Measurements from ENCODE around the gene TRAK2. TPM values are rescaled to one million over a fixed set of nuclear protein-coding genes. Genes with fewer than 3 reads are reported as not detected.

The TRAK2 gene
- total and polyA plus RNA-seq, 2 donors from 2014 or later: 16.6 to 65.8 TPM

DNA sequence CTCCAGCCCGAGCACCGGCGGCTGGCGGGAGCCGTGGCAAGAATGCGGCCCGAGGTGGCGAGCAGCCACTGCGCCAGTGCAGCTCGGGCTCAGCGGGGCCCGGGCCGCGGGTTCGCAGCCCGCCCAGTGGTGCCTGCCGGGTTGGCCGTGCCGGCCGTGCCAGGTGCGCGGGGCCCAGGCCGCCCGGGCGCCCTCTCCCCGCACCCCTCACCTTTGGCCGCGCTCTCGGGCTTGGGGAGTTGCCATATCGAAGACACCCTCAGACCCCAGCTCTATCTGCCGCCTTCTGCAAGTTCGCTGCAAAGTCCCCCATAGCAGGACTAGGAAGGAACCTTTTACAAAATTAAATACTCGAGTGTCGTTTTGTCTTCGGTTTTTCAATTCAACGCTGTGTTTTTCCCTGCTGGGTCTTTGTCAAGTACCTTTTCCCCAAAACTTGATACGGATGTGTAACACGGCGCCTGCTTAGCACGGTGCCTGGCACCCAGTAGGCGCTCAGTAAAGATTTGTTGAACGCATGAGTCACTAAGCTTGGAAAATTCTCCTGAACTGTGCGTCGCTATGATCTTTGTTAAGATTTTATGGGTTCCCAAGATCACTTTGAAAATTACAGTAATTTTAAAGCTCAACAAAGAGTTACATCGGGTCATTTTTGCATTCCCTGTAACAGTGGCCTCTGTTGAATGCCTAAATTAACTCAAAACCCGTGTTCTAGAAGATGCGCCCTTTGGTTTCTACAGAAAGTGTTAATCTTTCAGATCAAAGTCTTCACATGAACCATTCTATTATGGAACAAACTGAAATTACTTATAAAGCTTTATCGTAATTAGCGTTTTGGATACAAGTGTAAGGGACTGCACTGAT is 1.0 kb upstream of the TRAK2 start:
- H3K27me3 ChIP-seq (ENCODE audit: control insufficient read depth, insufficient read depth, low read length): no peaks in the 10 kb centered on the region
- peaks cover 0 to 19% (median 3%) of the 10 kb centered on the region in 3 donors for H3K4me1 ChIP-seq (ENCODE audit: control insufficient read depth in 2 of 3, insufficient read depth in 2 of 3, low read depth in 1 of 3, low read length in 3 of 3)
- DNase-seq: peak in 3 of 5 donors; percentile 26 to 50 (median 42)
- H3K27ac ChIP-seq (ENCODE audit: low read depth in 2 of 2, low read length in 2 of 2): peak overlapping the region; percentile 52 to 80
- H3K36me3 ChIP-seq (ENCODE audit: control insufficient read depth in 2 of 3, insufficient read depth in 3 of 3, low read length in 3 of 3): no peaks in the 10 kb centered on the region
- FAIRE-seq: no peak
- H3K9ac ChIP-seq (ENCODE audit: low read length in 3 of 3): peak overlapping the region; percentile 20 to 62 (median 41)
- H3K9me3 ChIP-seq (ENCODE audit: control insufficient read depth in 2 of 3, insufficient read depth in 1 of 3, low read length in 3 of 3): no peaks in the 10 kb centered on the region
- H3K4me3 ChIP-seq (ENCODE audit: low read length in 3 of 3): peak overlapping the region; percentile 44 to 93 (median 81)
- intact Hi-C loops (cut with DNase I): no loop called here
- TF ChIP-seq, protein P1, sequence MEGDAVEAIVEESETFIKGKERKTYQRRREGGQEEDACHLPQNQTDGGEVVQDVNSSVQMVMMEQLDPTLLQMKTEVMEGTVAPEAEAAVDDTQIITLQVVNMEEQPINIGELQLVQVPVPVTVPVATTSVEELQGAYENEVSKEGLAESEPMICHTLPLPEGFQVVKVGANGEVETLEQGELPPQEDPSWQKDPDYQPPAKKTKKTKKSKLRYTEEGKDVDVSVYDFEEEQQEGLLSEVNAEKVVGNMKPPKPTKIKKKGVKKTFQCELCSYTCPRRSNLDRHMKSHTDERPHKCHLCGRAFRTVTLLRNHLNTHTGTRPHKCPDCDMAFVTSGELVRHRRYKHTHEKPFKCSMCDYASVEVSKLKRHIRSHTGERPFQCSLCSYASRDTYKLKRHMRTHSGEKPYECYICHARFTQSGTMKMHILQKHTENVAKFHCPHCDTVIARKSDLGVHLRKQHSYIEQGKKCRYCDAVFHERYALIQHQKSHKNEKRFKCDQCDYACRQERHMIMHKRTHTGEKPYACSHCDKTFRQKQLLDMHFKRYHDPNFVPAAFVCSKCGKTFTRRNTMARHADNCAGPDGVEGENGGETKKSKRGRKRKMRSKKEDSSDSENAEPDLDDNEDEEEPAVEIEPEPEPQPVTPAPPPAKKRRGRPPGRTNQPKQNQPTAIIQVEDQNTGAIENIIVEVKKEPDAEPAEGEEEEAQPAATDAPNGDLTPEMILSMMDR (IDR thresholded peaks at IDR 0.05; ENCODE audit: borderline replicate concordance, extremely low read depth, insufficient read depth): no peak

DNA sequence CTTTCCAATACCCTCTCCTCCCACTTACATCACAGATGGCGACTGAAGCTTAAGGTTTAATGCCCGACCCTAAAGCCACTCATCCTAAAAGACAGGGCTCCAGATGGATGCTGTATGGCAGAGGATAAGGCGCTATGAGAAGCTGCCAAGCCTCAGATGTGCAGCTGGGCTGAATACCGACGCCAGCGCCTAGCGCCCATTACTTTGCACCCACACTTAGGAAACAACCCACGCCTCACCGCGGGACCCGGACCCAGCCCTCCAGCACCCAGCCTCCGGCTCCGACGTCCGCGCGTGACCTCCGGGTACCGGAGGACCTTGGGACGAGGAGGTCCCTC is 335 bp downstream of the TRAK2 start:
- intact Hi-C loops (cut with DNase I): no loop called here
- H3K27me3 ChIP-seq (ENCODE audit: control insufficient read depth, insufficient read depth, low read length): no peaks in the 10 kb centered on the region
- peak overlapping the region; percentile 72 to 81 for H3K27ac ChIP-seq (ENCODE audit: low read depth in 2 of 2, low read length in 2 of 2)
- H3K36me3 ChIP-seq (ENCODE audit: control insufficient read depth in 2 of 3, insufficient read depth in 3 of 3, low read length in 3 of 3): no peaks in the 10 kb centered on the region
- TF ChIP-seq, protein P1 (IDR thresholded peaks at IDR 0.05; ENCODE audit: borderline replicate concordance, extremely low read depth, insufficient read depth): no peak
- DNase-seq (no peak), FAIRE-seq (no peak)
- peak overlapping the region; percentile 91 to 95 (median 93) for H3K4me3 ChIP-seq (ENCODE audit: low read length in 3 of 3)
- peak overlapping the region; percentile 81 to 86 (median 83) for H3K9ac ChIP-seq (ENCODE audit: low read length in 3 of 3)
- no peaks in the 10 kb centered on the region for H3K9me3 ChIP-seq (ENCODE audit: control insufficient read depth in 2 of 3, insufficient read depth in 1 of 3, low read length in 3 of 3)
- H3K4me1 ChIP-seq (ENCODE audit: control insufficient read depth in 2 of 3, insufficient read depth in 2 of 3, low read depth in 1 of 3, low read length in 3 of 3): peaks cover 0 to 13% (median 3%) of the 10 kb centered on the region in 3 donors

DNA sequence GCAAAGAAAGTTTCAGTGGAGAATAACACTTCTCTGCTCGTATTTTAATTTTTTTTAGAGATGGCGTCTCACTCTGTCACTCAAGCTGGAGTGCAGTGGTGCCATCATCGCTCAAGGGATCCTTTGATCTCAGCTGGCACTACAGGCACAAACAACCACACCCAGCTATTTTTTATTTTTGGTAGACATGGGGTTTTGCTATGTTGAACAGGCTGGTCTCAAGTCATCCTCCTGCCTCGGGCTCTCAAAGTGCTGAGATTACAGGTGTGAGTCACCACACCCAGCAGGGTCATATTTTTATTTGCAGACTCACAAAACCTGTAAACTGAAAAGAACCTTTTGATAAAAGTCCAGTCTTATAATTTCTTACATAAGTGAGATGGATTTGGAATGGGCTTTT is 2.6 kb downstream of the TRAK2 start:
- Histone ChIP-seq H3K27ac (ENCODE audit: low read depth in 2 of 2, low read length in 2 of 2) (no peak overlapping the region), H3K4me1 (ENCODE audit: control insufficient read depth in 2 of 3, insufficient read depth in 2 of 3, low read depth in 1 of 3, low read length in 3 of 3) (peaks cover 0 to 9% (median 3%) of the 10 kb centered on the region in 3 donors), H3K9ac (ENCODE audit: low read length in 3 of 3) (no peak overlapping the region), H3K27me3 (ENCODE audit: control insufficient read depth, insufficient read depth, low read length) (no peaks in the 10 kb centered on the region), H3K9me3 (ENCODE audit: control insufficient read depth in 2 of 3, insufficient read depth in 1 of 3, low read length in 3 of 3) (no peaks in the 10 kb centered on the region), H3K4me3 (ENCODE audit: low read length in 3 of 3) (no peak overlapping the region), H3K36me3 (ENCODE audit: control insufficient read depth in 2 of 3, insufficient read depth in 3 of 3, low read length in 3 of 3) (no peaks in the 10 kb centered on the region)
- intact Hi-C loops (cut with DNase I): no loop called here
- TF ChIP-seq, protein P1 (IDR thresholded peaks at IDR 0.05; ENCODE audit: borderline replicate concordance, extremely low read depth, insufficient read depth): no peak
- DNase-seq (no peak), FAIRE-seq (no peak)

Data from kidney (tissue), 14 donors.